Nephron progenitor cell (in vitro differentiated cells): ENCODE measurements around the gene ANO10.
"Not testable (repeated sequence)": the region's sequence is repeated elsewhere in the genome, so short reads cannot be mapped to it uniquely, and the experiment has no call there.

Experiments used
- DNase-seq: peaks from one replicate; pipeline ENCODE4 v3.0.0; 2021
- H3K27ac Mint-ChIP-seq: 2 replicates; pipeline ENCODE4 v1.8.0; 2021; ENCODE audit warnings: mild to moderate bottlenecking, moderate library complexity, mixed read lengths
- H3K27me3 Mint-ChIP-seq: 2 replicates; pipeline ENCODE4 v1.8.0; 2021; ENCODE audit warnings: mild to moderate bottlenecking, low read depth, mixed read lengths; ENCODE audit not compliant: poor library complexity
- H3K36me3 Mint-ChIP-seq: 2 replicates; pipeline ENCODE4 v1.8.0; 2021; ENCODE audit warnings: low read depth, mixed read lengths
- H3K4me1 Mint-ChIP-seq: 2 replicates; pipeline ENCODE4 v1.8.0; 2021; ENCODE audit warnings: mixed read lengths
- H3K4me3 Mint-ChIP-seq: 2 replicates; pipeline ENCODE4 v1.8.0; 2021; ENCODE audit warnings: mild to moderate bottlenecking, moderate library complexity, mixed read lengths
- H3K9me3 Mint-ChIP-seq: 2 replicates; pipeline ENCODE4 v1.8.0; 2021; ENCODE audit warnings: mild to moderate bottlenecking, moderate library complexity, mixed read lengths
- TF ChIP-seq, protein P1 (sequence below): fragments of 200-600 bp; sonication (generic); IDR thresholded peaks from 2 replicates; pipeline ENCODE4 v1.5.0; 2021; ENCODE audit warnings: antibody characterized with exemption

Gene ANO10

DNA sequence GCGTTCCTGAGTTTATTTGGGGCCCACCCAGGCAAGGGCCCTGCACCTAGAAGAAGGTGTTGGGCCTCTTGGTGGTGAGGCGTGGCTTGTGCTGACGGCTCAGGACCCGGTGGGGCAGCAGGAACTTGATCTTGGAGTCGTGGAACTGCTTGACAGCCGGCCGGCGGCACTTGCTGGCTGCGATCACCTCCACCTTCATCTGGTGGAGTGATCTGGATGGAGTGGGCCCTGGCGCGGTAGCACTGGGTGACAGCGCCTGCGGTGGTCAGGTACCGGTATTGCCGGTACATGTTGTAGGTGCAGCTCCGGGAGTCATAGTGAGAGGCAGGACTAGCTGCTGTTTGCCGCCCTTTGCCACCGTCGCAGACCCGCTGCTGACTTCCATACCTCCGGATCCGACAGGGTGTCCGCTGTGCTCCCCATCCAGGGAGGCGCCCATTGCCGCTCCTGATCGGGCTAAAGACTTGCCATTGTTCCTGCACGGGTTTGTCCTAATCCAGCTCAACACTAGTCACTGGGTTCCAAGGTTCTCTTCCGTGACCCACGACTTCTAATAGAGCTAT is 136.8 kb downstream of the ANO10 start:
- DNase-seq, result no peak
- no peaks in the 10 kb centered on the region for H3K27me3 Mint-ChIP-seq
- peaks cover 10% of the 10 kb centered on the region for H3K9me3 Mint-ChIP-seq
- no peak overlapping the region for H3K4me3 Mint-ChIP-seq
- H3K4me1 Mint-ChIP-seq, result no peaks in the 10 kb centered on the region
- peaks cover 14% of the 10 kb centered on the region for H3K36me3 Mint-ChIP-seq
- H3K27ac Mint-ChIP-seq, result no peak overlapping the region
- TF ChIP-seq, protein P1, sequence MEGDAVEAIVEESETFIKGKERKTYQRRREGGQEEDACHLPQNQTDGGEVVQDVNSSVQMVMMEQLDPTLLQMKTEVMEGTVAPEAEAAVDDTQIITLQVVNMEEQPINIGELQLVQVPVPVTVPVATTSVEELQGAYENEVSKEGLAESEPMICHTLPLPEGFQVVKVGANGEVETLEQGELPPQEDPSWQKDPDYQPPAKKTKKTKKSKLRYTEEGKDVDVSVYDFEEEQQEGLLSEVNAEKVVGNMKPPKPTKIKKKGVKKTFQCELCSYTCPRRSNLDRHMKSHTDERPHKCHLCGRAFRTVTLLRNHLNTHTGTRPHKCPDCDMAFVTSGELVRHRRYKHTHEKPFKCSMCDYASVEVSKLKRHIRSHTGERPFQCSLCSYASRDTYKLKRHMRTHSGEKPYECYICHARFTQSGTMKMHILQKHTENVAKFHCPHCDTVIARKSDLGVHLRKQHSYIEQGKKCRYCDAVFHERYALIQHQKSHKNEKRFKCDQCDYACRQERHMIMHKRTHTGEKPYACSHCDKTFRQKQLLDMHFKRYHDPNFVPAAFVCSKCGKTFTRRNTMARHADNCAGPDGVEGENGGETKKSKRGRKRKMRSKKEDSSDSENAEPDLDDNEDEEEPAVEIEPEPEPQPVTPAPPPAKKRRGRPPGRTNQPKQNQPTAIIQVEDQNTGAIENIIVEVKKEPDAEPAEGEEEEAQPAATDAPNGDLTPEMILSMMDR, result no peak

DNA sequence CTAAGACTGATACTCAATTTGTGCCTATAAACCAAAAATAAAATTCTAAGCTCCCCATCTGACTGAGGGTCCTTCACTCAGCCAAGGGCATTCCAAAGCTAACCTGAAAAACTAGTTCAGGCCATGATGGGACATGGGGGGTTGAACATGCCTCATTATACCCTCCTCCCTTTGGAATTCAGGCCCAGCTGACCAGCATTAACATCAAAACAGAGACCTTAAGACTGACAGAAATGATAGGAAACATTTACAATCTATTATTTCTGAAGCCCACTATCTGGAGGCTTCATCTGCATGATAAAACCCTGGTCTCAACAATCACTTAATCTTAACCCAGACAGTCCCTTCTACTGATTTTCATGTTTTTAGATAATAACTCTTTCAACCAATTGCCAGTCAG is 140.4 kb downstream of the ANO10 start:
- TF ChIP-seq, protein P1, result no peak
- DNase-seq, result no peak
- Mint-ChIP-seq H3K27ac (no peak overlapping the region), H3K27me3 (peaks cover 3% of the 10 kb centered on the region), H3K4me3 (no peak overlapping the region), H3K36me3 (peaks cover 4% of the 10 kb centered on the region), H3K9me3 (no peaks in the 10 kb centered on the region), H3K4me1 (no peaks in the 10 kb centered on the region)

DNA sequence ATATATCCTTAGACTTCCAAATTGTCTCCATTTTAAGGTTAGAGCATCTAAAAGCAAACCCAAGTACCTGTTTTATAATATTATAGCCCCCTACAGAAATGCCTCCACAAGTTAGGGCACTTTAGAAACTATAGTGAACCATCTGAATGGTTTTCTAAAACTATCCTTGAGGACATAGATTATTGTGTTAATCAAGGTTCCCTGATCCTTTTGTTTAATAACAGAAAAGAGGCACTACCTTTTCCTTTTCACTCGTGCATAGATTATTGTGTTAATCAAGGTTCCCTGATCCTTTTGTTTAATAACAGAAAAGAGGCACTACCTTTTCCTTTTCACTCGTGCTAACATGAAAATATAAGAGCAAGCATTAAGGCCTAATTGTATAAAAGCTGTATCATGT is 143.0 kb downstream of the ANO10 start:
- not testable (repeated sequence) for H3K9me3 Mint-ChIP-seq, H3K4me3 Mint-ChIP-seq, H3K4me1 Mint-ChIP-seq, H3K27me3 Mint-ChIP-seq, H3K36me3 Mint-ChIP-seq, H3K27ac Mint-ChIP-seq, DNase-seq

DNA sequence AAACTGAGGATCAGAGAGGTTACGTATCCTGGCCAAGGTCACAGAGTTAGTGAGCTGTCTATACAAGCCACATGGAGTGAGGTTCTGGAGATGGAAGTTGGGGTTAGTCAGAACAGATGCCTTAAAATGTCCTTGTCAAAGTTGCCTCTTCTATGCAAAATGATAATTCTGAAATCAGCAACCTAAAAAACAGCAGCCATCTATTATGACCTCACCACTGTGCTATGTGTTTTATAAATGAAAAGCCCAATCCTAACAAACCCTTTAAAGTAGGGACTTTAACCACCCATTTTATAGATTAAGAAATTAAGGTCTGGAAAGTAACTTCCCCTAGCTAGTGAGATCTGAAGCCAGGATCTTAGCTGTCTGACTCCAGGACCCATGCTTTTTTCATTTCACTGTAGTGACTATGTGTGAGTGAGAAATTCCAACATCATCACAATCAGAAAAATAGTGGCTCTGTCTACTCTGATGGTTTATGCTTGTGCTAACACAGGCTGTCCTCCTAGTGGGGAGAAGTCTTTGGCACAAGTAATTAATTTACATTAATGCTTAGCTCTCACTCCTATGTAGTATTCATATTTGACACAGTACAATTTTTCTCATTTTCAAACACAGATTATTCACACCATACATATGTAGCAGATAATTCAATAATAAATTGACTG is 143.6 kb downstream of the ANO10 start:
- Mint-ChIP-seq H3K27ac (no peak overlapping the region), H3K9me3 (no peaks in the 10 kb centered on the region), H3K27me3 (peaks cover 3% of the 10 kb centered on the region), H3K36me3 (peaks cover 3% of the 10 kb centered on the region), H3K4me3 (no peak overlapping the region), H3K4me1 (no peaks in the 10 kb centered on the region)
- no peak for DNase-seq
- TF ChIP-seq, protein P1, result no peak

DNA sequence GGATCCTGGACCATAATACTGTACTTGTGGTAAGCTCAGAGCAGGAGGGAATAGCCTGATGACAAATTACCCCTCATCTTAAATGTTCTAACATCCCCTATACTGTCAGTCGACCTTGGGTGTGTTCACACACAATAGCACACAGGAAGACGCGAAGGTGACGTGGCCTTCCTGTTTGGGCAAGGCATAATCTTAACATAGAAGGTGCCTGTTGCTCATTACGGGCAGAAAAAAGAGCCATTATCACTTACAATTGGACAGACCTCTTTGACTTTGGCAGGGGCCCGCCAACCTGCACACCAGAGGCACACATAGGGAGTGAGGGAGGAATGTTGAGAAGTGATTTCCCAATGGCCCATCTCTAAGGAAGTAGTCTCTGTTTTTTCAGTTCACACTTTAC is 144.2 kb downstream of the ANO10 start:
- H3K36me3 Mint-ChIP-seq, result no peaks in the 10 kb centered on the region
- no peak overlapping the region for H3K27ac Mint-ChIP-seq
- no peak overlapping the region for H3K4me3 Mint-ChIP-seq
- no peak for DNase-seq
- peaks cover 3% of the 10 kb centered on the region for H3K27me3 Mint-ChIP-seq
- no peaks in the 10 kb centered on the region for H3K4me1 Mint-ChIP-seq
- no peaks in the 10 kb centered on the region for H3K9me3 Mint-ChIP-seq
- TF ChIP-seq, protein P1, result no peak

DNA sequence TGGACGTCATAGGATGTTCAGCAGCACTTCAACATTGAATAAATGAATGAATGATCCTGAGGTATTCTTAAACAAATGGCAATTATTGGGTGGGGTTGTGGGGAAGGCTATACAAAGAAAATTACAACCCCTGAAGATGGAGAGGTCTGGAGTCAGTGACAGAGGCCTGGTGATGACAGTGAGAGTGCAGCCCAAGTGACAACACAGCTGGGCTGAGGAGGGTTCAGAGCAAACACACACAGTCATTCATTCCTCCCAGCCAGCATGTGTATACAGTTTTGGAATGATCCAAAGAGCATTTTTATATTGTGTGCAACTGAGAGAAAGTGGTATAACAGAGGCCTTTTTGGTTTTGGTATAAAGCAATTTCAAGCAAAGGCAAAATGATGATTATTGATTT is 148.1 kb downstream of the ANO10 start:
- peaks cover 3% of the 10 kb centered on the region for H3K27me3 Mint-ChIP-seq
- H3K36me3 Mint-ChIP-seq, result no peaks in the 10 kb centered on the region
- no peak overlapping the region for H3K27ac Mint-ChIP-seq
- H3K4me1 Mint-ChIP-seq, result no peaks in the 10 kb centered on the region
- no peak overlapping the region for H3K4me3 Mint-ChIP-seq
- TF ChIP-seq, protein P1, result no peak
- no peak for DNase-seq
- H3K9me3 Mint-ChIP-seq, result no peaks in the 10 kb centered on the region
